Activated CD8-positive, alpha-beta T cell treated with anti-CD3 and anti-CD28 coated beads, Interleukin-2, amount 10 ng/mL, durations not matched to agents 7 days and 5 days (primary cell): ENCODE results near the gene KMT2B. TPM values are rescaled to one million over a fixed set of nuclear protein-coding genes. Genes with fewer than 3 reads are reported as not detected.

Experiments used
- ATAC-seq: fragments of 150-1000 bp; cut with Tn5 transposase; one replicate; pipeline ENCODE4 v1.10.0; 2021; ENCODE audit warnings: moderate library complexity
- CTCF ChIA-PET: fragments of 350-600 bp; sonication (Branson Sonifier 250); formaldehyde crosslinking; loops from one replicate; lab custom pipeline; 2021; ENCODE audit warnings: antibody characterized with exemption; lab: Charles Lee
- POLR2A ChIA-PET: fragments of 350-600 bp; sonication (Branson Sonifier 250); formaldehyde crosslinking; loops from one replicate; lab custom pipeline; 2021; ENCODE audit warnings: antibody characterized with exemption; lab: Charles Lee
- DNase-seq: peaks from one replicate; pipeline ENCODE4 v3.0.0-alpha.2; 2020
- H3K27ac Mint-ChIP-seq: one replicate; pipeline ENCODE4 v1.8.0; 2021; ENCODE audit warnings: mild to moderate bottlenecking, mixed read lengths
- H3K27me3 Mint-ChIP-seq: one replicate; pipeline ENCODE4 v1.8.0; 2021; ENCODE audit warnings: low read depth, mixed read lengths
- H3K36me3 Mint-ChIP-seq: one replicate; pipeline ENCODE4 v1.8.0; 2021; ENCODE audit warnings: low read depth, mixed read lengths
- H3K4me1 Mint-ChIP-seq: one replicate; pipeline ENCODE4 v1.8.0; 2021; ENCODE audit warnings: low read depth, mixed read lengths
- H3K4me3 Mint-ChIP-seq: one replicate; pipeline ENCODE4 v1.8.0; 2021; ENCODE audit warnings: mild to moderate bottlenecking, mixed read lengths
- H3K9me3 Mint-ChIP-seq: one replicate; pipeline ENCODE4 v1.8.0; 2022; ENCODE audit warnings: mixed read lengths; ENCODE audit not compliant: insufficient read depth
- total RNA-seq, 2 experiments: library from RNA; stranded (reverse); gene quantifications; one replicate each; pipeline ENCODE4 v1.2.3, GENCODE V29; 2021

Gene KMT2B
- total RNA-seq, 2 experiments from 2014 or later: 58.0 to 64.3 TPM

GRCh38 chr19:35752746-35753350 is 35.0 kb downstream of the KMT2B start:
- CTCF ChIA-PET: no interaction called here
- Mint-ChIP-seq H3K4me3 (no peak overlapping the region), H3K27me3 (no peaks in the 10 kb centered on the region), H3K36me3 (peaks cover 15% of the 10 kb centered on the region), H3K9me3 (no peaks in the 10 kb centered on the region), H3K4me1 (peaks cover 42% of the 10 kb centered on the region), H3K27ac (no peak overlapping the region)
- DNase-seq (no peak), ATAC-seq (no peak)
- POLR2A ChIA-PET: no interaction called here

GRCh38 chr19:35753634-35754369 is 36.0 kb downstream of the KMT2B start:
- H3K9me3 Mint-ChIP-seq: no peaks in the 10 kb centered on the region

GRCh38 chr19:35754370-35755130 is 36.7 kb downstream of the KMT2B start:
- ATAC-seq (no peak), DNase-seq (no peak)
- Mint-ChIP-seq H3K27me3 (no peaks in the 10 kb centered on the region), H3K36me3 (peaks cover 20% of the 10 kb centered on the region), H3K9me3 (no peaks in the 10 kb centered on the region), H3K4me1 (peaks cover 40% of the 10 kb centered on the region), H3K4me3 (no peak overlapping the region), H3K27ac (no peak overlapping the region)
- ChIA-PET POLR2A (no interaction called here), CTCF (no interaction called here)

More at GRCh38 chr19:35753634-35754369, 36.0 kb downstream of the KMT2B start:
- ChIA-PET POLR2A (no interaction called here), CTCF (no interaction called here)
- ATAC-seq (no peak), DNase-seq (no peak)
- H3K4me1 Mint-ChIP-seq: peaks cover 36% of the 10 kb centered on the region
- no peaks in the 10 kb centered on the region for H3K27me3 Mint-ChIP-seq
- H3K36me3 Mint-ChIP-seq: peaks cover 15% of the 10 kb centered on the region
- H3K4me3 Mint-ChIP-seq: no peak overlapping the region
- no peak overlapping the region for H3K27ac Mint-ChIP-seq

- H3K27ac Mint-ChIP-seq: no peak overlapping the region
- no peaks in the 10 kb centered on the region for H3K9me3 Mint-ChIP-seq
- H3K4me3 Mint-ChIP-seq: no peak overlapping the region
- DNase-seq: no peak
- no peak for ATAC-seq
- ChIA-PET CTCF (interaction anchor here (1.0 kb wide), 1 partner anchor 10 kb away, joined by 3 read pairs; the partner anchor contains the start of genes PSENEN and U2AF1L4), POLR2A (no interaction called here)
- H3K36me3 Mint-ChIP-seq: peaks cover 24% of the 10 kb centered on the region
- H3K27me3 Mint-ChIP-seq: no peaks in the 10 kb centered on the region
- peaks cover 37% of the 10 kb centered on the region for H3K4me1 Mint-ChIP-seq
Measured at GRCh38 chr19:35755131-35755549, 37.3 kb downstream of the KMT2B start.

- H3K27ac Mint-ChIP-seq: no peak overlapping the region
- no peaks in the 10 kb centered on the region for H3K9me3 Mint-ChIP-seq
- H3K4me1 Mint-ChIP-seq: peaks cover 36% of the 10 kb centered on the region
- ChIA-PET CTCF (interaction anchor here (1.0 kb wide), 1 partner anchor 10 kb away, joined by 3 read pairs; the partner anchor contains the start of genes PSENEN and U2AF1L4), POLR2A (no interaction called here)
- H3K36me3 Mint-ChIP-seq: peaks cover 27% of the 10 kb centered on the region
- no peak for ATAC-seq
- H3K4me3 Mint-ChIP-seq: peak overlapping the region; percentile 48
- H3K27me3 Mint-ChIP-seq: no peaks in the 10 kb centered on the region
- DNase-seq: peak; percentile 58
Measured at GRCh38 chr19:35755550-35756376, 38.0 kb downstream of the KMT2B start.

- Mint-ChIP-seq H3K9me3 (no peaks in the 10 kb centered on the region), H3K27me3 (no peaks in the 10 kb centered on the region), H3K4me1 (peaks cover 36% of the 10 kb centered on the region), H3K4me3 (peak within 1 kb of the TSS; percentile 89), H3K36me3 (peaks cover 31% of the 10 kb centered on the region), H3K27ac (peak within 1 kb of the TSS; percentile 96)
- ATAC-seq (no peak), DNase-seq (no peak)
- POLR2A ChIA-PET: interaction anchor here (0.9 to 1.6 kb wide), 5 partner anchors 8 to 114 kb away, joined by 3 to 6 read pairs (median 3); partner anchors contain the start of genes LIN37, PSENEN and U2AF1L4
- CTCF ChIA-PET: interaction anchor here (0.9 to 1.0 kb wide), 3 partner anchors 11 to 62 kb away, joined by 3 read pairs; partner anchors contain the start of genes PSENEN and U2AF1L4
Measured at GRCh38 chr19:35756377-35757230, 38.8 kb downstream of the KMT2B start, which contains the start of gene HSPB6. HSPB6 (minus strand) TSS chr19:35757029; CDS start chr19:35757008, 21 bp downstream.

GRCh38 chr19:35757231-35757748 is 39.5 kb downstream of the KMT2B start:
- CTCF ChIA-PET: interaction anchor here (0.9 to 1.0 kb wide), 2 partner anchors 12 to 63 kb away, joined by 3 read pairs; partner anchors contain the start of genes PSENEN and U2AF1L4
- DNase-seq (peak; percentile 45), ATAC-seq (no peak)

GRCh38 chr19:35757749-35758608 is 40.2 kb downstream of the KMT2B start, which contains the start of gene PROSER3:
PROSER3 (plus strand) TSS chr19:35758176; CDS start chr19:35758216, 40 bp downstream.
- ChIA-PET POLR2A (interaction anchor here (0.9 to 1.6 kb wide), 5 partner anchors 9 to 116 kb away, joined by 3 to 6 read pairs (median 3); partner anchors contain the start of genes LIN37, PSENEN and U2AF1L4), CTCF (interaction anchor here (0.9 to 1.0 kb wide), 2 partner anchors 13 to 64 kb away, joined by 3 read pairs; partner anchors contain the start of genes PSENEN and U2AF1L4)
- Mint-ChIP-seq H3K4me3 (peak within 1 kb of the TSS; percentile 89), H3K4me1 (peaks cover 36% of the 10 kb centered on the region), H3K27me3 (no peaks in the 10 kb centered on the region), H3K9me3 (no peaks in the 10 kb centered on the region), H3K27ac (peak within 1 kb of the TSS; percentile 96), H3K36me3 (peaks cover 36% of the 10 kb centered on the region)
- DNase-seq: peak; percentile 99
- ATAC-seq: peak; percentile 99

More at GRCh38 chr19:35757231-35757748, 39.5 kb downstream of the KMT2B start:
- H3K9me3 Mint-ChIP-seq: no peaks in the 10 kb centered on the region
- POLR2A ChIA-PET: interaction anchor here (0.9 to 1.6 kb wide), 5 partner anchors 9 to 115 kb away, joined by 3 to 6 read pairs (median 3); partner anchors contain the start of genes LIN37, PSENEN and U2AF1L4
- peak overlapping the region; percentile 96 for H3K27ac Mint-ChIP-seq
- peaks cover 36% of the 10 kb centered on the region for H3K4me1 Mint-ChIP-seq
- H3K36me3 Mint-ChIP-seq: peaks cover 36% of the 10 kb centered on the region
- H3K4me3 Mint-ChIP-seq: peak overlapping the region; percentile 89
- H3K27me3 Mint-ChIP-seq: no peaks in the 10 kb centered on the region

- no peaks in the 10 kb centered on the region for H3K9me3 Mint-ChIP-seq
- peak overlapping the region; percentile 60 for H3K4me3 Mint-ChIP-seq
- POLR2A ChIA-PET: no interaction called here
- no peak for ATAC-seq
- DNase-seq: no peak
- H3K36me3 Mint-ChIP-seq: peaks cover 35% of the 10 kb centered on the region
- no peaks in the 10 kb centered on the region for H3K27me3 Mint-ChIP-seq
- H3K27ac Mint-ChIP-seq: no peak overlapping the region
- H3K4me1 Mint-ChIP-seq: peaks cover 33% of the 10 kb centered on the region
- CTCF ChIA-PET: no interaction called here
Measured at GRCh38 chr19:35759697-35760096, 41.9 kb downstream of the KMT2B start.
